HG02852 (cell line): ENCODE data around the gene CDC34.

Experiments
- ATAC-seq: cut with Tn5 transposase; IDR thresholded peaks from one replicate; pipeline ENCODE4 v1.9.1; 2021; ENCODE audit warnings: mild to moderate bottlenecking, moderate library complexity; ENCODE audit not compliant: unreplicated experiment

Gene CDC34

DNA sequence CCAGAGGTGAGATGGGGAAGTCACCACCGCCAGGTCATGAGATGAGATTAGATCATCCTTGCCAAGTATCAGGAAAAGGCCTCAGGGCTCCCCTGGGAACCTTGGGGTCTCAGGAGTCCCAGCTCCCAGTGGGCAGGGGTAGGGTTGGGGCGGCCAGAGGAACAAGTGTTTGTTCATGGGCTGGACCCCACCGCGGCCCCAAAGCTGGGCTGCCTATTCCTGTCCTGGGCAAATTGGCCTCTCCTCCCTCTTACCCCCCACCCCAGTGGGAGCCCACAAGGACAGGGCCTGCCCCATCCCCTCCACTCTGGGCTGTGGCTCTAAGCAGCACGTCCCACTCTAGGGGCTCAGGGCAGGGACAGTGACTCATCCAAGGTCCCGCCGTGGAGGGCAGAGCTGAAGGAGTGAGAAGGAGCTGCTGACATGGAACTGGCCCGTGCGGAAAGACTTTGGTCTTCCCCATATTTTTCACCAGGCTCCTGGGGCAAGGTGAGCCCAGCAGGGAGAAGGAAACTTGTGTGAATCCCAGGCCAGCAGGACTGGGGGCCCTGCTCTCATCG is 54.1 kb downstream of the CDC34 start:
- no peak for ATAC-seq

DNA sequence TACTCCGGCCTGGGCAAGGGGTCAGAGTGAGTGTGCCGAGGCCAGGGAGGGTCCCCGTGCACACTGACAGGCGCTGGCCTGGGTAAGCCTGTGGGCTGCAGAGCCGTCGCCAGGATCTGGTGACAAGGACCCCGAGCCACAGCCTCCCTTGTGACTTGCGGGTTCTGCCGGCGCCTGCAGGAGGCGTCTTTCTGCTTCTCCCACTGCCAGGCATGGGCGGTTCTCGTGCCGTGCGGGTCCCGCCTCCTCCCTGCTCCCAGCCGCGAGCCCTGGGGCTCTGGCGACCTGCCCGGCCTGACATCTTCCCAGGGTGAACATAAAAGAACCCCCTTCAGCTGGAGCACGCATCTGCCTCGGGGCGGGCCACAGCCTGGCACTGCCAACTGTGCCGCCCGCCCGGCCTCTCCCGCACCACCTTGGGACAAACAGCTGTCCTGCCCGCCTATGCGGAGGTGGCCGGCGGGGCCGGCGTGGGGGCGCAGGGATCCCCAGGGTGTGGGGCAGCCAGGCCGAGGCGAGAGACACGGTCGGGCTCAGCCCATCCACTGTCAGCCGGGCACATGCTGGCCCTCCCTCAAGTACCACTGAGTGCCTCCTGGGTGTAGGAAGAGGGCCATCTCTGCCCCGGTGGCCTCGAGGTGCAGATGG is 56.7 kb downstream of the CDC34 start:
- ATAC-seq: no peak

DNA sequence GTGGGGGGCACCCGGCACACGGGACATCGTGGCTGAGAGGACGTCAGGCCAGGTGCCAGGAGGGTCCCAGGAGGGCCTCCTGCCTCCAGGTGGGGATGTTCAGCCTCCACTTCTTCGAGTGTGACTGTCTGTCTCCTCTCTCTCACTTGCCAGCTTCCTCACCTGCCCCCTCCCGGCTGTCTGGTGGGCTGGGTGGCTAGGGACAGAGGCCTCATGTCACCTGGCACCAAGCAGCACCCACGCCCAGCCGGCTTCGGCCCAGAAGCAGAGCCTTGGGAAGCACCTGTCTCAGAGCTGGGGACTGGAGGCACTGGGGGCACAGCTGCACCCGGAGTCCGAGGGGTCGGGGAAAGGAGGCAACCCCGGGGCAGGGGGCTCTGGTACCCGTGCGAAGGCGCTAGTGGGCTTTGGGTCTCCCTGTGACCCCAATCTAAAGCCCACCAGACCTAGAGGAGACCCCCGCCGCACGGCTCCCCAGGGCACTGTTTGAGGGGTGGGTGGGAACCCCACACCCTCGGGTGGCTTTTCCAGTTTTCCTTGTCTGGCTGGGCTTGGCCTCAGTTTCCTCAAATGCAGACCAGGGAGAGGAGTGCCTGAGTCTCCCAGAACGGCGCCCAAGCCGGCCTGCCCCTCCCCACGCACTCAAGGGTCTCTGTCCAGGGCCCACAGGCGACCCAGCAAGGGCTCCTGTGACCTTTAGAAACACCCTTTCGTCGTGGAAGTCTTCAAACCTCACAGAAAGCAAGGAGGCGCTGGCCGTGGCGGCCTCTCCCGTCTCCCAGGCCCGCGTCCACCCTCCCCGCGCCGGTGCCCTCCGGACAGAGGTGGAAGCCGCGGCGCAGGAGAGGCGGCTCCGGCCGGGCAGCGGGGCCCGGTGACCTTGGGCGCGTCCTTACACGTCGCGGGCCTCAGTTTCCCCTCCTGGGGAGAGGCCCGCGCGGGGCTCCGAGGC is 57.5 kb downstream of the CDC34 start:
- ATAC-seq: no peak

- no peak for ATAC-seq
These were observed 58.3 kb downstream of the CDC34 start, which contains the start of gene HCN2 for GRCh38 chr19:589693-590395. Gene HCN2 (plus strand): TSS chr19:589881. CDS start chr19:589946, 65 bp downstream.

DNA sequence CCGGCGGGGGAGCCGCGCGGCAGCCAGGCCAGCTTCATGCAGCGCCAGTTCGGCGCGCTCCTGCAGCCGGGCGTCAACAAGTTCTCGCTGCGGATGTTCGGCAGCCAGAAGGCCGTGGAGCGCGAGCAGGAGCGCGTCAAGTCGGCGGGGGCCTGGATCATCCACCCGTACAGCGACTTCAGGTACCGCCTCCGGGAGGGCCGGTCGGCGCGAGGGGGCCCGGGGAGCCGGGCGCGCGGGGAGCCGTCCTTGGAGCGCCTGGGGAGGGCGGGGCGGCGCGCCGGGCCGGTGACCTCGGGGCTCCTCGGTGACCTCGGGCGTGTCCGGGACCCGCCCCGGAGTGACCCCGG is 58.8 kb downstream of the CDC34 start:
- ATAC-seq: no peak

DNA sequence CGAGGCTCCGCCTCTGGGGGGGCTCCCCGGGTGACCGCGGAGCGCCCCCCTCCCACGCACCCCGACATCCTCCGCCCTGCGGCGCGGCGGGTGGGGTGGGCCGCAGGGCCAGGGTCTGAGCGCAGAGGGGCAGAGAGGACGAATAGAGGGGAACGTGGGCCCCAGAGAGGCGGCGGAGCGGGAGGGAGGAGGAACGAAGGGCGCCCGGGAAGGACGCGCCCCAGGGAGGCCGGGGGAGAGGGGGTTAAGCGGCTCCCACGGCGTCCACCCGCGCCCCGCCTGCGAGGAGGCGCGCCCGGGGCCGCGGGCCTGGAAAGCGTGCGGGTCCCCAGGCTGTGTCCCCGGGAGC is 59.2 kb downstream of the CDC34 start:
- no peak for ATAC-seq

DNA sequence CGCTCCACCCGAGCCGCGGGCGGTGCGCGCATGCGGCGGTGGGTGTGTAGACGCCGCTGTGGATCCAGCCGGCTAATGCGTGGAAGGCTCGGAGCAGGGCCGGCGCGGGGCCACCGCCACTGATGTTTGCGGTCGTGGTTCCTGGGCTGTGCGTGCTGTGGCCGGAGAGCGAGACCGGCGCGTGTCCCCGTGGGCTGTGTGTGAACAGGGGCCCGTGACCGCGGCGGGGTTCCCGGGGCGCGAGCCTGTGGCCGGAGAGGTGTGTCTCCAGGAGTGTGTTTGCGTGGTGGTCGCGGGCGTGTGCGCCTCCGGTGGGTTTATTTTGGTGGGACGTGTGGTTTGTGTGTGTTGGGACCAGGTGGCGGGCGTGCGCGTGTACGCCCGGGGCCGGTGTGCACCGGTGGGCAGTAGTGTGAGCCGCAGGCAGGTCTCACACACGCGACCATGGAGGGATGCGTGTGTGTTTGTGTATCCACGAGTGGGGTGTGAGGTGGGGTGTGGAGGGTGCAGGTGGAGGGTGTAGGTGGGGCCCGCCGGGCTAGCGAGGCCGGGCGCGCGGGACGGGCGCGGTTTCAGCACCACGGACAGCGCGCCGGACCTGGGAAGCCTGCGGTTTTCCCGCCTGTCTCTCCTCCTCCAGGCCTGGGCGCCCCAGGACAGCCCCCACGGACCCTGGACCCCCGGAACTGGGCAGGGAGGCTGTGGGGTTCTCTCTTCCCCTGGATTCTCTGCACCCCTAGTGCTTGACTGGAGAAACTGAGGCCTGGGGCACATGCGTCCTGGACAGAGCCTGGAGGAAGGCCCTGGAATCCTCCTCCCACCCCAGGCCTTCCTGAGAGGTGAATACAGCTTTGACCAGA is 59.8 kb downstream of the CDC34 start:
- ATAC-seq: no peak
